ENCODE measurements around the gene SCYGR1.

DNA sequence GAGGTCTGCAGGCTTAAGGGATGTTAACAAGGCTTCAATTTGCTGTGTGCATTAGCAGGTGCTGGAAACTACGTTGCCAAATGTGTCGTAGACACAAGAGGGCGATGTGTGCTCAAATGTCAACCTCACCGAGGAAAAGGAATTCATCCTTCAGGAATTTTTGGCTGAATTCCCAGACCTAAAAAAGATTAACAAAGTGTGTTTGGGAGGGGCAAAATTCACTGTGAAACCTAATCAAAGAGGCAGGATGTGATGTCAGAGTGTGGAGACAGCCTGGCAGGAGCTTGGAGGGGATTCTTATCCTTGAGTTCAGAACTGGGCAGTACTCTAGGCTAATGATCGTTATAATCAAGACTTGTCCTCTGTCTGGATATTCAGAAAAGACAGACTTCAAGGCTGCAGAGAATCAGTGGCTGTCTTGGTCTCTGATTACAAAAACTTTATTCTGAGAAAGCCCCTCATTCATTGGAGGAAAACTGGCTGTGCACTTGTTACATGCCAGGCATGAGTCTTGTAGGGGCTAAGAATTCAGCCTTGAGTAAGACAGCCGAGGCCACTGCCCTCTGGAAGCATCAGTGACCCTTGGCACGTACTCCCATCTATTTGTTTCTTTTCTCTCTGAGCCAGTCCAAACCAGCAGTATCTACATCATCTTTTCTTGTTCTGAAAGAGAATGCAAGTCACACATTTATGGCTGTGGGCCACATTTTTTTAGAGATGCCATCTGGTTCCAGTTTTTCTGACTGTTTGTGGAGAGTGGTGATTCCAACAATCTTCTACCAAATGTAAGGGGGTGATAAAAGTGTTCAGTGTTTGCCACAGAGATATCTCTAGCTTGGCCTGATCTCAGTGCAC, 18.7 kb upstream of the SCYGR1 start:
- TF ChIP-seq POLR2AphosphoS5 (IDR thresholded peaks at IDR 0.05; ENCODE audit: low read depth, low read length) (no peak), TAF1 (IDR thresholded peaks at IDR 0.05; ENCODE audit: borderline replicate concordance, low read depth, low read length) (no peak), POLR2A (IDR thresholded peaks at IDR 0.05; ENCODE audit: low read depth, low read length) (no peak)
